Body of pancreas (tissue), 4 donors: ENCODE results near the gene MGAT2.

Experiments used
- POLR2A ChIP-seq, 3 donors: fragments of 450-650 bp; IDR thresholded peaks; one replicate each; pipeline ENCODE4 v1.6.1; 2016; ENCODE audit warnings: antibody characterized with exemption in 3 of 3, mild to moderate bottlenecking in 2 of 3
- TF ChIP-seq, protein P1 (sequence below), 7 experiments: fragments of 450-650 bp in 4 of 7; fragments of 200-600 bp in 3 of 7; sonication (generic) in 3 of 7; IDR thresholded peaks; one replicate each; pipeline ENCODE4 v1.5.1; 2016 to 2019; ENCODE audit warnings: antibody characterized with exemption in 7 of 7

DNA sequence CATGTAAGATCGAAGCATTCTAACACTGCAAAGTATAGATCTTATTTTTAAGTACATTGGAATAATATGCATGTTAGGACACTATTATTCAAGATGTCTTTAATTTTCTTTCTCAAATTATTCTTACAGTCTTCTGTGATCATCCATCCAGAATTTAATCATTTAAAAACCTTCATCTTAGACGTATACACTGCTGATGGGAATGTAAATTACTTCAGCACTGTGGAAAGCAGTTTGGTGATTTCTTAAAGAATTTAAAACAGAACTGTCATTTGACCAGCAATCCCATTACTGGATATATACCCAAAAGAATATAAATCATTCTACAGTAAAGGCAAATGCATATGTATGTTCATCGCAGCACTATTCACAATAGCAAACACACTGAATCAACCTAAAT, 31.2 kb upstream of the MGAT2 start:
- TF ChIP-seq POLR2A (IDR thresholded peaks at IDR 0.05), result no peak
- TF ChIP-seq, protein P1, sequence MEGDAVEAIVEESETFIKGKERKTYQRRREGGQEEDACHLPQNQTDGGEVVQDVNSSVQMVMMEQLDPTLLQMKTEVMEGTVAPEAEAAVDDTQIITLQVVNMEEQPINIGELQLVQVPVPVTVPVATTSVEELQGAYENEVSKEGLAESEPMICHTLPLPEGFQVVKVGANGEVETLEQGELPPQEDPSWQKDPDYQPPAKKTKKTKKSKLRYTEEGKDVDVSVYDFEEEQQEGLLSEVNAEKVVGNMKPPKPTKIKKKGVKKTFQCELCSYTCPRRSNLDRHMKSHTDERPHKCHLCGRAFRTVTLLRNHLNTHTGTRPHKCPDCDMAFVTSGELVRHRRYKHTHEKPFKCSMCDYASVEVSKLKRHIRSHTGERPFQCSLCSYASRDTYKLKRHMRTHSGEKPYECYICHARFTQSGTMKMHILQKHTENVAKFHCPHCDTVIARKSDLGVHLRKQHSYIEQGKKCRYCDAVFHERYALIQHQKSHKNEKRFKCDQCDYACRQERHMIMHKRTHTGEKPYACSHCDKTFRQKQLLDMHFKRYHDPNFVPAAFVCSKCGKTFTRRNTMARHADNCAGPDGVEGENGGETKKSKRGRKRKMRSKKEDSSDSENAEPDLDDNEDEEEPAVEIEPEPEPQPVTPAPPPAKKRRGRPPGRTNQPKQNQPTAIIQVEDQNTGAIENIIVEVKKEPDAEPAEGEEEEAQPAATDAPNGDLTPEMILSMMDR (IDR thresholded peaks at IDR 0.05), result no peak
